ENCODE measurements around the gene GET4. TPM values are rescaled to one million over a fixed set of nuclear protein-coding genes. Genes with fewer than 3 reads are reported as not detected.
A peak's percentile ranks its signal among the peaks of the same experiment; 100 is the strongest.

The GET4 gene
- polyA plus RNA-seq, 3 donors: 20.1 to 36.8 (median 25.5) TPM

DNA sequence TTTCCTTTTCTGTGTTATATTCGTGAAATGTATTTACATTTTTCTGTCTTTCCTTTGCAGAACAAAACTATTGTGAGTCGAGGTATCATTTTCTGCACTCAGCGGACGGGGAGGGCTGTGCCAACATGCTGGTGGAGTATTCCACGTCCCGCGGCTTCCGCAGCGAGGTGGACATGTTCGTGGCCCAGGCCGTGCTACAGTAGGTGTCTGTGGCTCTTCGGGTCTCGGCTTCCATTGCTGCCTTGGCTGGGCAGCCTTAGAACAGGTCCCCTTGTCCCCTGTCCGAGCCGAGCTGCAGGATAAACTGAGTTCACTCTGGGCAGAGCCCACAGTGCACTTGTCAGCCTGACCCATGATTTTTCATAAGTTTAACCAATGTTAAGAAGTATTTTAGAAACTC, 14.5 kb downstream of the GET4 start:
- H3K27ac Mint-ChIP-seq: peak overlapping the region in 1 of 7 donors; percentile 42
- no peak overlapping the region for H3K9ac ChIP-seq (ENCODE audit: insufficient read depth, low read length, poor library complexity, severe bottlenecking)
- H3K4me3 Mint-ChIP-seq: no peak overlapping the region
- peaks cover 88 to 90% of the 10 kb centered on the region in 2 donors for H3K36me3 ChIP-seq (replicated peaks in 1 of 2; ENCODE audit: control insufficient read depth in 1 of 2, insufficient read depth in 2 of 2, low read length in 2 of 2)
- no peaks in the 10 kb centered on the region for H3K4me1 ChIP-seq (ENCODE audit: control insufficient read depth in 1 of 2, insufficient read depth in 2 of 2, low read length in 2 of 2)
- DNase-seq: no peak
- no peak overlapping the region for H2AFZ ChIP-seq (ENCODE audit: insufficient read depth, low read depth, low read length, poor library complexity, severe bottlenecking)
- no peak overlapping the region for H3K4me3 ChIP-seq (replicated peaks in 1 of 3; ENCODE audit: low read depth in 2 of 3, low read length in 3 of 3)
- 96% methylated on average over 15 of the region's 15 CpGs for WGBS (ENCODE audit: insufficient coverage)
- peaks cover 97% of the 10 kb centered on the region for H4K20me1 ChIP-seq (ENCODE audit: insufficient read depth, low read length)
- H3K36me3 Mint-ChIP-seq: peaks cover 65 to 86% of the 10 kb centered on the region in 2 donors
- intact Hi-C loops (cut with micrococcal nuclease): no loop called here
- H3K27me3 ChIP-seq (ENCODE audit: control insufficient read depth in 2 of 2, insufficient read depth in 2 of 2, low read length in 2 of 2): no peaks in the 10 kb centered on the region
- peaks cover 0 to 5% (median 0%) of the 10 kb centered on the region in 3 donors for H3K27me3 Mint-ChIP-seq (ENCODE audit: low read depth in 3 of 3)
- no peaks in the 10 kb centered on the region for H3K4me1 Mint-ChIP-seq
- peaks cover 0 to 4% (median under 1%) of the 10 kb centered on the region in 7 donors for H3K9me3 Mint-ChIP-seq
- H3K4me2 ChIP-seq (replicated peaks; ENCODE audit: extremely low read depth, low read length, poor library complexity, severe bottlenecking): no peak overlapping the region
- no peak overlapping the region for H3K27ac ChIP-seq (ENCODE audit: low read depth in 1 of 2, low read length in 2 of 2)
- no peak for TF ChIP-seq CTCF (IDR thresholded peaks at IDR 0.05)
- peaks cover 32% of the 10 kb centered on the region for H3K79me2 ChIP-seq (ENCODE audit: insufficient read depth, low read length)
- no peaks in the 10 kb centered on the region for H3K9me3 ChIP-seq (replicated peaks in 1 of 2; ENCODE audit: control insufficient read depth in 1 of 2, insufficient read depth in 1 of 2, low read length in 2 of 2)

- H3K9me3 Mint-ChIP-seq: peaks cover 0 to 4% (median 2%) of the 10 kb centered on the region in 7 donors
- Histone ChIP-seq H2AFZ (ENCODE audit: insufficient read depth, low read depth, low read length, poor library complexity, severe bottlenecking) (no peak overlapping the region), H3K4me1 (ENCODE audit: control insufficient read depth in 1 of 2, insufficient read depth in 2 of 2, low read length in 2 of 2) (no peaks in the 10 kb centered on the region), H3K9ac (ENCODE audit: insufficient read depth, low read length, poor library complexity, severe bottlenecking) (no peak overlapping the region), H3K4me3 (replicated peaks in 1 of 3; ENCODE audit: low read depth in 2 of 3, low read length in 3 of 3) (no peak overlapping the region), H3K27ac (ENCODE audit: low read depth in 1 of 2, low read length in 2 of 2) (no peak overlapping the region), H3K79me2 (ENCODE audit: insufficient read depth, low read length) (peaks cover 28% of the 10 kb centered on the region), H3K4me2 (replicated peaks; ENCODE audit: extremely low read depth, low read length, poor library complexity, severe bottlenecking) (no peak overlapping the region), H3K9me3 (replicated peaks in 1 of 2; ENCODE audit: control insufficient read depth in 1 of 2, insufficient read depth in 1 of 2, low read length in 2 of 2) (no peaks in the 10 kb centered on the region), H3K36me3 (replicated peaks in 1 of 2; ENCODE audit: control insufficient read depth in 1 of 2, insufficient read depth in 2 of 2, low read length in 2 of 2) (peaks cover 90 to 92% of the 10 kb centered on the region in 2 donors), H4K20me1 (ENCODE audit: insufficient read depth, low read length) (peaks cover 97% of the 10 kb centered on the region), H3K27me3 (ENCODE audit: control insufficient read depth in 2 of 2, insufficient read depth in 2 of 2, low read length in 2 of 2) (no peaks in the 10 kb centered on the region)
- intact Hi-C loops (cut with micrococcal nuclease): no loop called here
- 98% methylated on average over 24 of the region's 29 CpGs for WGBS (ENCODE audit: insufficient coverage)
- DNase-seq: no peak
- TF ChIP-seq CTCF (IDR thresholded peaks at IDR 0.05): no peak
- no peaks in the 10 kb centered on the region for H3K4me1 Mint-ChIP-seq
- no peak overlapping the region for H3K4me3 Mint-ChIP-seq
- peaks cover 69 to 88% of the 10 kb centered on the region in 2 donors for H3K36me3 Mint-ChIP-seq
- no peak overlapping the region for H3K27ac Mint-ChIP-seq
- peaks cover 0 to 5% (median 0%) of the 10 kb centered on the region in 3 donors for H3K27me3 Mint-ChIP-seq (ENCODE audit: low read depth in 3 of 3)
These were observed 14.9 kb downstream of the GET4 start for GRCh38 chr7:891291-891690.
